Mesenteric fat pad (tissue), 1 donor: Measurements from ENCODE around the gene MRPS18A. TPM values are rescaled to one million over a fixed set of nuclear protein-coding genes. Genes with fewer than 3 reads are reported as not detected.
"Not testable (repeated sequence)": the region's sequence is repeated elsewhere in the genome, so short reads cannot be mapped to it uniquely, and the experiment has no call there.

Source experiments
- DNase-seq: peaks from one replicate; pipeline ENCODE4 v3.0.0-alpha.2; 2020; ENCODE audit warnings: low spot score
- total RNA-seq: library from RNA; stranded (reverse); fragmentation: NEBNext Ultra II Directional; extraction: Animal tissue kit (Norgen Biotek cat#: 25700); gene quantifications from one replicate; pipeline ENCODE4 v1.2.1, GENCODE V29; 2021
- donor health status: DM: yes; HTN: yes; CAD: no.

MRPS18A gene
- total RNA-seq, 1 donor from 2014 or later: 34.5 TPM

- no peak for DNase-seq
Observed at GRCh38 chr6:43639984-43640800, 47.4 kb downstream of the MRPS18A start.

GRCh38 chr6:43636308-43636659 is 51.3 kb downstream of the MRPS18A start:
- DNase-seq: no peak

GRCh38 chr6:43635387-43636307 is 51.9 kb downstream of the MRPS18A start, which contains the start of gene MAD2L1BP:
TSS of gene MAD2L1BP (plus strand) at chr6:43635840. CDS start at chr6:43635876, 36 bp downstream.
- peak; percentile 94 for DNase-seq

- DNase-seq: no peak
Observed at GRCh38 chr6:43634702-43635303, 52.8 kb downstream of the MRPS18A start.

GRCh38 chr6:43633002-43633401 is 54.6 kb downstream of the MRPS18A start:
- DNase-seq: not testable (repeated sequence)

- no peak for DNase-seq
Observed at GRCh38 chr6:43630980-43631619, 56.5 kb downstream of the MRPS18A start.

GRCh38 chr6:43629505-43630300 is 57.9 kb downstream of the MRPS18A start:
- DNase-seq: peak; percentile 94

GRCh38 chr6:43629104-43629504 is 58.5 kb downstream of the MRPS18A start, which contains the start of gene GTPBP2:
TSS of gene GTPBP2 (minus strand) at chr6:43629264. CDS start at chr6:43629162, 102 bp downstream.
- DNase-seq: peak; percentile 100

- peak; percentile 89 for DNase-seq
Observed at GRCh38 chr6:43628393-43629103, 59.0 kb downstream of the MRPS18A start.

GRCh38 chr6:43627008-43627825 is 60.4 kb downstream of the MRPS18A start:
- peak; percentile 86 for DNase-seq

GRCh38 chr6:43625393-43625992 is 62.1 kb downstream of the MRPS18A start:
- DNase-seq: peak; percentile 78

- DNase-seq: peak; percentile 39
Observed at GRCh38 chr6:43624786-43625288, 62.8 kb downstream of the MRPS18A start.

- DNase-seq: peak; percentile 74
Observed at GRCh38 chr6:43623880-43624785, 63.5 kb downstream of the MRPS18A start.

- peak; percentile 62 for DNase-seq
Observed at GRCh38 chr6:43622541-43622940, 65.0 kb downstream of the MRPS18A start.

- DNase-seq: peak; percentile 78
Observed at GRCh38 chr6:43621836-43622180, 65.8 kb downstream of the MRPS18A start.
